HepG2 (cell line): ENCODE data around the gene TMEM182. TPM values are rescaled to one million over a fixed set of nuclear protein-coding genes. Genes with fewer than 3 reads are reported as not detected.

Experiments used
- GABPA ChIP-seq, 2 experiments: IDR thresholded peaks; 2 replicates each; pipeline ENCODE4 v1.6.1; 2011 to 2016; ENCODE audit warnings: low read depth in 2 of 2, low read length in 1 of 2, missing biosample characterization in 1 of 2, missing genetic modification characterization in 1 of 2
- GATAD1 ChIP-seq: IDR thresholded peaks from 2 replicates; pipeline ENCODE4 v1.6.1; 2016; ENCODE audit warnings: missing genetic modification reagents, missing compliant biosample characterization
- HNRNPUL1 ChIP-seq: fragments of 200-400 bp; formaldehyde crosslinking; IDR thresholded peaks from 2 replicates; pipeline ENCODE4 v1.6.1; 2017; ENCODE audit warnings: low read depth, mild to moderate bottlenecking, low read length, moderate library complexity
- KAT2B ChIP-seq: fragments of 150-350 bp; IDR thresholded peaks from 2 replicates; pipeline ENCODE4 v1.6.1; 2014; ENCODE audit warnings: low read depth, low read length, borderline replicate concordance
- LCORL ChIP-seq, 2 experiments: fragments of 450-650 bp in 1 of 2; sonication (generic) in 1 of 2; formaldehyde crosslinking in 1 of 2; IDR thresholded peaks; 2 replicates each; pipeline versions ENCODE4 v1.5.0 to v1.6.1; 2017 to 2020; ENCODE audit warnings: antibody characterized with exemption in 1 of 2, missing genetic modification reagents in 1 of 2
- ONECUT2 ChIP-seq: sonication (generic); formaldehyde crosslinking; IDR thresholded peaks from 2 replicates; pipeline ENCODE4 v1.4.0; 2020; ENCODE audit warnings: missing genetic modification reagents
- PCBP1 ChIP-seq: fragments of 200-400 bp; formaldehyde crosslinking; IDR thresholded peaks from 2 replicates; pipeline ENCODE4 v1.6.1; 2017; ENCODE audit warnings: mild to moderate bottlenecking, low read depth, low read length, borderline replicate concordance
- RAD51 ChIP-seq: fragments of 450-650 bp; IDR thresholded peaks from 2 replicates; pipeline ENCODE4 v1.6.1; 2016; ENCODE audit warnings: borderline replicate concordance
- RXRA ChIP-seq: sonication (generic); formaldehyde crosslinking; IDR thresholded peaks from 2 replicates; pipeline ENCODE4 v1.5.1; 2020; ENCODE audit warnings: missing genetic modification reagents
- SETDB1 ChIP-seq: sonication (generic); formaldehyde crosslinking; IDR thresholded peaks from 2 replicates; pipeline ENCODE4 v1.5.1; 2020; ENCODE audit warnings: missing genetic modification reagents, mild to moderate bottlenecking, borderline replicate concordance
- SP4 ChIP-seq: sonication (generic); formaldehyde crosslinking; IDR thresholded peaks from 2 replicates; pipeline ENCODE4 v1.8.1; 2023; ENCODE audit warnings: mild to moderate bottlenecking, missing genetic modification reagents
- SRSF1 ChIP-seq: fragments of 200-400 bp; formaldehyde crosslinking; optimal IDR thresholded peaks from 2 replicates; pipeline ENCODE3; 2017; ENCODE audit warnings: mild to moderate bottlenecking, low read depth, low read length, moderate library complexity
- TAF1 ChIP-seq: sonication (generic); formaldehyde crosslinking; IDR thresholded peaks from 2 replicates; pipeline ENCODE4 v1.4.0; 2020; ENCODE audit warnings: missing genetic modification reagents
- U2AF1 ChIP-seq: fragments of 200-400 bp; formaldehyde crosslinking; optimal IDR thresholded peaks from 2 replicates; pipeline ENCODE3; 2017; ENCODE audit warnings: mild to moderate bottlenecking, low read depth, low read length
- ZC3H13 ChIP-seq: sonication (generic); formaldehyde crosslinking; IDR thresholded peaks from 2 replicates; pipeline ENCODE4 v1.8.1; 2023; ENCODE audit warnings: mild to moderate bottlenecking, missing genetic modification reagents, moderate library complexity
- ZEB1 ChIP-seq: IDR thresholded peaks from 2 replicates; pipeline ENCODE4 v1.6.1; 2012; ENCODE audit warnings: mild to moderate bottlenecking, low read depth, inconsistent platforms; ENCODE audit not compliant: insufficient replicate concordance
- ZNF337 ChIP-seq: sonication (generic); formaldehyde crosslinking; IDR thresholded peaks from 2 replicates; pipeline ENCODE4 v1.5.1; 2020; ENCODE audit warnings: missing genetic modification reagents, low read depth, mild to moderate bottlenecking, borderline replicate concordance
- ZNF761 ChIP-seq: sonication (generic); formaldehyde crosslinking; conservative IDR thresholded peaks from 2 replicates; pipeline ENCODE4 v1.4.0; 2020; ENCODE audit warnings: mild to moderate bottlenecking, missing genetic modification reagents
- ZNF83 ChIP-seq: sonication (generic); formaldehyde crosslinking; IDR thresholded peaks from 2 replicates; pipeline ENCODE4 v1.4.0; 2020; ENCODE audit warnings: missing genetic modification reagents, mild to moderate bottlenecking, borderline replicate concordance
- polyA plus RNA-seq, 8 experiments: library from polyadenylated mRNA; depleted of rRNA in 3 of 8; stranded (reverse) in 7 of 8; unstranded in 1 of 8; fragments of >200 nt; fragmentation: Illumina TruSeq in 4 of 8; extraction: Trizol in 4 of 8; gene quantifications; 2 replicates each; pipeline versions ENCODE4 v1.2.1 to v1.2.3, GENCODE V29; 2011 to 2016; ENCODE audit warnings: low read depth in 4 of 8, missing spikeins in 1 of 8, mixed read lengths in 1 of 8; ENCODE audit not compliant: insufficient read depth in 1 of 8
- total RNA-seq, 5 experiments: library from RNA; depleted of rRNA; stranded (reverse); fragments of >200 nt; fragmentation: Illumina TruSeq; extraction: Trizol; gene quantifications; 2 replicates each; pipeline ENCODE4 v1.2.3, GENCODE V29; 2016; ENCODE audit warnings: low read depth in 1 of 5
- TF ChIP-seq, protein P1 (sequence below): sonication (generic); formaldehyde crosslinking; IDR thresholded peaks from 2 replicates; pipeline ENCODE4 v1.4.0; 2020; ENCODE audit warnings: mild to moderate bottlenecking, missing genetic modification reagents, borderline replicate concordance
- TF ChIP-seq, protein P2 (sequence below): sonication (generic); formaldehyde crosslinking; IDR thresholded peaks from 2 replicates; pipeline ENCODE4 v1.4.0; 2020; ENCODE audit warnings: missing genetic modification reagents
- TF ChIP-seq, protein P3 (sequence below): sonication (generic); formaldehyde crosslinking; conservative IDR thresholded peaks from 2 replicates; pipeline ENCODE4 v1.8.0; 2022; ENCODE audit warnings: missing genetic modification reagents
- TF ChIP-seq, protein P4 (sequence below): sonication (generic); formaldehyde crosslinking; IDR thresholded peaks from 2 replicates; pipeline ENCODE4 v1.4.0; 2020; ENCODE audit warnings: missing genetic modification reagents

Gene TMEM182
- total and polyA plus RNA-seq, 2 of the 13 experiments (the other 11 are each of a cell fraction or from before 2014, with no cell fraction given) = 8.7 to 8.9 TPM

DNA sequence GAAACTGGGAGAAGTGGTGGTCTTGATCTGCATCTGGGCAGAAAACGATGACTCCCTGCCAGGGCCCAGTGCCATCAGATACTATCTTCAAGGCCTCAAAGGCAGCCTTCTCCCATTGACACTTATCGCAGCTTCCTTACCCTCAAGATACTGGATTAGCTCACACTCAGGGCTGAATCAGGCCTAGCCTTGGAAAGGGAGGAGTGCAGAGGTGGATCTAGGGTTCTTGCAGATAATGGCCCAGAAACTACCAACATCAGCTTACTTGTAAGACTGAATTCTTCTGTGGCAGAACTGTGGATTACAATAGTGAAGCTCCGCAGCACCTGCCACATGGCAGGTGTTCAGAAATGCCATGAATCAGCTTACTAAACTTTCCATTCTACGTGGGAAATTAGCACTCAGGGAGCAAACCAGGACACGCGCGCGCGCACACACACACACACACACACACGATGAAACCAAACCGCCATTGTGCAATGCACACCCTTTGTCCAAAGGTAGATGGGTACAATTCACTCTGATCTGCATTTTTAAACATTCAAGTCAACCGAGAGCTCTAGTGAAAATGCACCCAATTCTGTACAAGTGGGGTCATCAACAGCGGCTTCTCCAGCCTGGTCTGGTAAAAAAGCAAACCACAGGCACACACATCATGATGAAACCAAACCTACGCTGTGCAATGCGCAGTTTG is 26.3 kb upstream of the TMEM182 start (continued):
- TF ChIP-seq, protein P1, sequence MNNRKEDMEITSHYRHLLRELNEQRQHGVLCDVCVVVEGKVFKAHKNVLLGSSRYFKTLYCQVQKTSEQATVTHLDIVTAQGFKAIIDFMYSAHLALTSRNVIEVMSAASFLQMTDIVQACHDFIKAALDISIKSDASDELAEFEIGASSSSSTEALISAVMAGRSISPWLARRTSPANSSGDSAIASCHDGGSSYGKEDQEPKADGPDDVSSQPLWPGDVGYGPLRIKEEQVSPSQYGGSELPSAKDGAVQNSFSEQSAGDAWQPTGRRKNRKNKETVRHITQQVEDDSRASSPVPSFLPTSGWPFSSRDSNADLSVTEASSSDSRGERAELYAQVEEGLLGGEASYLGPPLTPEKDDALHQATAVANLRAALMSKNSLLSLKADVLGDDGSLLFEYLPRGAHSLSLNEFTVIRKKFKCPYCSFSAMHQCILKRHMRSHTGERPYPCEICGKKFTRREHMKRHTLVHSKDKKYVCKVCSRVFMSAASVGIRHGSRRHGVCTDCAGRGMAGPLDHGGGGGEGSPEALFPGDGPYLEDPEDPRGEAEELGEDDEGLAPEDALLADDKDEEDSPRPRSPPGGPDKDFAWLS (CRISPR knock-in tag) = no peak
- TF ChIP-seq GATAD1 (CRISPR knock-in tag) (peak; percentile 33; the same call in 1 of the 2 replicates), ZNF83 (CRISPR knock-in tag) (no peak), LCORL (IDR thresholded peaks at IDR 0.05) (peak; percentile 50; the same call in 1 of the 2 replicates), LCORL (CRISPR knock-in tag; IDR thresholded peaks at IDR 0.05) (no peak; the same call in 1 of the 2 replicates), HNRNPUL1 (no peak), ZNF761 (CRISPR knock-in tag) (peak; percentile 22; the same call in 1 of the 2 replicates), U2AF1 (peak; percentile 26), RAD51 (no peak), RXRA (CRISPR knock-in tag) (peak; percentile 80), PCBP1 (no peak), SP4 (CRISPR knock-in tag) (no peak), ZC3H13 (CRISPR knock-in tag) (0 out of 2 replicates have a peak, but pooled peaks have one; percentile 40), ONECUT2 (CRISPR knock-in tag) (no peak), ZNF337 (CRISPR knock-in tag) (no peak), TAF1 (CRISPR knock-in tag) (no peak; the same call in 1 of the 2 replicates), KAT2B (no peak), ZEB1 (no peak), SETDB1 (CRISPR knock-in tag) (no peak), GABPA (IDR thresholded peaks at IDR 0.05; ENCODE audit: low read depth, low read length) (no peak), GABPA (CRISPR knock-in tag; IDR thresholded peaks at IDR 0.05; ENCODE audit: low read depth) (no peak), SRSF1 (no peak)
- TF ChIP-seq, protein P2, sequence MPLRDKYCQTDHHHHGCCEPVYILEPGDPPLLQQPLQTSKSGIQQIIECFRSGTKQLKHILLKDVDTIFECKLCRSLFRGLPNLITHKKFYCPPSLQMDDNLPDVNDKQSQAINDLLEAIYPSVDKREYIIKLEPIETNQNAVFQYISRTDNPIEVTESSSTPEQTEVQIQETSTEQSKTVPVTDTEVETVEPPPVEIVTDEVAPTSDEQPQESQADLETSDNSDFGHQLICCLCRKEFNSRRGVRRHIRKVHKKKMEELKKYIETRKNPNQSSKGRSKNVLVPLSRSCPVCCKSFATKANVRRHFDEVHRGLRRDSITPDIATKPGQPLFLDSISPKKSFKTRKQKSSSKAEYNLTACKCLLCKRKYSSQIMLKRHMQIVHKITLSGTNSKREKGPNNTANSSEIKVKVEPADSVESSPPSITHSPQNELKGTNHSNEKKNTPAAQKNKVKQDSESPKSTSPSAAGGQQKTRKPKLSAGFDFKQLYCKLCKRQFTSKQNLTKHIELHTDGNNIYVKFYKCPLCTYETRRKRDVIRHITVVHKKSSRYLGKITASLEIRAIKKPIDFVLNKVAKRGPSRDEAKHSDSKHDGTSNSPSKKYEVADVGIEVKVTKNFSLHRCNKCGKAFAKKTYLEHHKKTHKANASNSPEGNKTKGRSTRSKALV (CRISPR knock-in tag) = 0 out of 2 replicates have a peak, but pooled peaks have one; percentile 76
- TF ChIP-seq, protein P3, sequence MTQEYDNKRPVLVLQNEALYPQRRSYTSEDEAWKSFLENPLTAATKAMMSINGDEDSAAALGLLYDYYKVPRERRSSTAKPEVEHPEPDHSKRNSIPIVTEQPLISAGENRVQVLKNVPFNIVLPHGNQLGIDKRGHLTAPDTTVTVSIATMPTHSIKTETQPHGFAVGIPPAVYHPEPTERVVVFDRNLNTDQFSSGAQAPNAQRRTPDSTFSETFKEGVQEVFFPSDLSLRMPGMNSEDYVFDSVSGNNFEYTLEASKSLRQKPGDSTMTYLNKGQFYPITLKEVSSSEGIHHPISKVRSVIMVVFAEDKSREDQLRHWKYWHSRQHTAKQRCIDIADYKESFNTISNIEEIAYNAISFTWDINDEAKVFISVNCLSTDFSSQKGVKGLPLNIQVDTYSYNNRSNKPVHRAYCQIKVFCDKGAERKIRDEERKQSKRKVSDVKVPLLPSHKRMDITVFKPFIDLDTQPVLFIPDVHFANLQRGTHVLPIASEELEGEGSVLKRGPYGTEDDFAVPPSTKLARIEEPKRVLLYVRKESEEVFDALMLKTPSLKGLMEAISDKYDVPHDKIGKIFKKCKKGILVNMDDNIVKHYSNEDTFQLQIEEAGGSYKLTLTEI (CRISPR knock-in tag) = no peak
- TF ChIP-seq, protein P4, sequence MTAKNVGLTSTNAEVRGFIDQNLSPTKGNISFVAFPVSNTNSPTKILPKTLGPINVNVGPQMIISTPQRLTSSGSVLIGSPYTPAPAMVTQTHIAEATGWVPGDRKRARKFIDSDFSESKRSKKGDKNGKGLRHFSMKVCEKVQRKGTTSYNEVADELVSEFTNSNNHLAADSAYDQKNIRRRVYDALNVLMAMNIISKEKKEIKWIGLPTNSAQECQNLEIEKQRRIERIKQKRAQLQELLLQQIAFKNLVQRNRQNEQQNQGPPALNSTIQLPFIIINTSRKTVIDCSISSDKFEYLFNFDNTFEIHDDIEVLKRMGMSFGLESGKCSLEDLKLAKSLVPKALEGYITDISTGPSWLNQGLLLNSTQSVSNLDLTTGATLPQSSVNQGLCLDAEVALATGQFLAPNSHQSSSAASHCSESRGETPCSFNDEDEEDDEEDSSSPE = peak; percentile 56; the same call in 1 of the 2 replicates
